Adipocyte (in vitro differentiated cells): Measurements from ENCODE around the gene LYL1.
A peak's percentile ranks its signal among the peaks of the same experiment; 100 is the strongest.

Source experiments
- DNase-seq: peaks from one replicate; pipeline ENCODE4 v3.0.0-alpha.2; 2015; ENCODE audit warnings: low read depth
- H3K27me3 ChIP-seq: replicated peaks from 2 replicates; pipeline ENCODE4 v1.7.0; 2013; ENCODE audit warnings: mild to moderate bottlenecking, low read length, moderate library complexity; ENCODE audit not compliant: control insufficient read depth, insufficient read depth
- H3K36me3 ChIP-seq: 2 replicates; pipeline ENCODE4 v1.7.0; 2013; ENCODE audit warnings: low read length, mild to moderate bottlenecking, moderate library complexity; ENCODE audit not compliant: control insufficient read depth, insufficient read depth, severe bottlenecking
- H3K4me1 ChIP-seq: 2 replicates; pipeline ENCODE4 v1.7.0; 2013; ENCODE audit warnings: mild to moderate bottlenecking, low read length, moderate library complexity; ENCODE audit not compliant: control insufficient read depth, insufficient read depth
- H3K4me3 ChIP-seq: 2 replicates; pipeline ENCODE4 v1.7.0; 2013; ENCODE audit warnings: mild to moderate bottlenecking, low read length, moderate library complexity
- H3K9ac ChIP-seq: 2 replicates; pipeline ENCODE4 v1.7.0; 2013; ENCODE audit warnings: mild to moderate bottlenecking, low read length, moderate library complexity
- H3K9me3 ChIP-seq: 2 replicates; pipeline ENCODE4 v1.7.0; 2013; ENCODE audit warnings: mild to moderate bottlenecking, low read length, moderate library complexity; ENCODE audit not compliant: control insufficient read depth

The LYL1 gene

GRCh38 chr19:13094771-13095392, 7.8 kb downstream of the LYL1 start:
- no peak overlapping the region for H3K9ac ChIP-seq
- H3K4me3 ChIP-seq, result no peak overlapping the region
- no peaks in the 10 kb centered on the region for H3K9me3 ChIP-seq
- no peaks in the 10 kb centered on the region for H3K27me3 ChIP-seq
- H3K4me1 ChIP-seq, result peaks cover 31% of the 10 kb centered on the region
- peaks cover 26% of the 10 kb centered on the region for H3K36me3 ChIP-seq
- no peak for DNase-seq

DNA sequence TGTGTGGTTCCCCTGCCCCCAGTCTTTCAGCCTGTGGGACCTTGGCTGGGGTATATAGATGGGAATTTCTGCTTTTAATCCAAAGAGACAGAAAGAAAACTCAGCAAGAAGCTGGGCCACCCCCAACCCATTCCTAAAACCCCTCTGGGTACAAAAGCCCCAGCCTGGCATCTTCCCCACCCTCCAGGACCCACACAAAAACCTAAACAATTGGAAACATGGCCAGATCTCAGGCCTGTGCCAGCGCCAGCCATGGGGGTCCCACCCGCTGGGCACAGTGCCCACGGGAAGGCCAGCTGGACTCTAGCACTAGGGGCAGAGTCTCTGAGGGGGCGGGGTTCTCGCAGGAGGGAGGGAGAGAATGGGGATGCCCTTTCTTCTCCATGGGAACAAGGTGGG, 8.6 kb downstream of the LYL1 start:
- Histone ChIP-seq H3K27me3 (no peaks in the 10 kb centered on the region), H3K9ac (no peak overlapping the region), H3K4me3 (no peak overlapping the region), H3K36me3 (peaks cover 28% of the 10 kb centered on the region), H3K9me3 (no peaks in the 10 kb centered on the region), H3K4me1 (peaks cover 34% of the 10 kb centered on the region)
- no peak for DNase-seq

- H3K36me3 ChIP-seq, result peaks cover 30% of the 10 kb centered on the region
- H3K27me3 ChIP-seq, result no peaks in the 10 kb centered on the region
- peaks cover 34% of the 10 kb centered on the region for H3K4me1 ChIP-seq
Observed at GRCh38 chr19:13093407-13094105, 9.1 kb downstream of the LYL1 start.

DNA sequence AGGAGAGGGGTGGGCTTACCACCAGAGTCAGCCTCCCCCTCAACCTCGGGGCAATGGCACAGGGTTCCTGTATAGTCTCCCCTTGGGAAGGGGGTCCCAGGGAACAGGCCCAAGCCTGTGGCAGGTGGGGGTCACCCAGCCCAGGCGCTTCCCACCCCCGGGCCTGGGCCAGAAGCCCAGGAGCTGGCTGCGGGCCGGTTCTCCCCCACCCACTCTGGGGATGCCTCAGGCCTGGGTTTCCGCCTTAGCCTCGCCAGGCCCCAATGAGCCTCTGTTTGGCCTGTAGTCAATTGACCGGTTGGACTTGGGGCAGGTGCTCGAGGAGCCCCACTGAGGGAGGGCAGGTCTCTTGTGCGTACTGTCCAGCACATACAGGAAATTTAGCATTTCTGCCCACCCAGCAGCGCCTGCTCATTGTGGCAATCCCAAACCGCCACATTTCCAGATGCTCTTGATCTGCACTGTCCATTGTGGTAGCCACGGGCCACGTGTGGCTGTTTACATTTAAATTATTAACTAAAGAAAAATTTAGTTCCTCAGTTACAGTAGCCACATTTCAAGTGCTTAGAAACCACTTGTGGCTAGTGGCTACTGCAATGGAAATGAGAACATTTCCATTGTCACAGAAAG, 9.9 kb downstream of the LYL1 start:
- H3K36me3 ChIP-seq, result peaks cover 32% of the 10 kb centered on the region
- no peak for DNase-seq
- H3K9me3 ChIP-seq, result no peaks in the 10 kb centered on the region
- peak overlapping the region; percentile 78 for H3K9ac ChIP-seq
- H3K27me3 ChIP-seq, result no peaks in the 10 kb centered on the region
- no peak overlapping the region for H3K4me3 ChIP-seq
- peaks cover 34% of the 10 kb centered on the region for H3K4me1 ChIP-seq

More at GRCh38 chr19:13093407-13094105, 9.1 kb downstream of the LYL1 start:
- DNase-seq, result peak; percentile 92
- Histone ChIP-seq H3K4me3 (no peak overlapping the region), H3K9me3 (no peaks in the 10 kb centered on the region), H3K9ac (peak overlapping the region; percentile 44)

- no peaks in the 10 kb centered on the region for H3K27me3 ChIP-seq
- DNase-seq, result no peak
- peaks cover 34% of the 10 kb centered on the region for H3K4me1 ChIP-seq
- peaks cover 37% of the 10 kb centered on the region for H3K36me3 ChIP-seq
- H3K9me3 ChIP-seq, result no peaks in the 10 kb centered on the region
- peak overlapping the region; percentile 78 for H3K9ac ChIP-seq
- no peak overlapping the region for H3K4me3 ChIP-seq
Observed at GRCh38 chr19:13092158-13092543, 10.5 kb downstream of the LYL1 start.

DNA sequence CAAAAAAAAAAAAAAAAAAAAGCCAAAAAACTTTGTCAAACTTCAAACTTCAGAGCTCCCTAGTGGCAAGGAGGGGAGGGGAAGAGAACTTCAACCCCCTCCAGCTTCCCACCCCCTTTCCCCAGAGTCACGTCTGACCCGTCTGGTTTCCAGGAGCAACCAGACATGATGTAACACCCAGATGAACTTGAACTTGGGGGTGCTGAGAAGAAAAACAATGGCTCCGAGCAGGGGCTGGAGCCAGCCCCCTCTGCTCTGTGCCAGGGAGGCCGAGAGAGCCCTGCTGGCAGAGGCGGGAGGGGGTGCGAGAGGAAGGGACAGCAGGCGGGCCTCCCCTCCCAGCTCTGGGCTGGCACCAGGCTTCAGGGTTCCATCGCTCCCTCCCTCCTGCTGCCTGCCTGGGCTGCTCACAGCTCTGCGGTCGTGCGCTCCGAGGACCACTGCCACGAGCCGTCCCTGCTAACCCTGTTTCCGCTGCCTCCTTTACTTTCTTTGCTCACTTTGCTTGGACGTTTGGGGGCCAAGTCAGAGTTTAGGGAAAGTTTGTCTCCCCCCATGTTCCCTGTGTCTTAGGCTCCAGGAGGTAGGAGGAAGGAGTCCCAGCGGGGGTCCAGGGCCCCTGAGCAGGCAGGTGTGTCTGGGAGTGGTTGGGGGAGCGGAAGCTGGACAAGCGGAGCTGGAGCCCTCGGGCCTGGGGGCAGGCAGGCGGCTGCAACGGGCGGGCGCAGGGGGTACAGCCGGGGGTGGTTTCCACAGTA, 11.1 kb downstream of the LYL1 start:
- Histone ChIP-seq H3K36me3 (peaks cover 43% of the 10 kb centered on the region), H3K4me1 (peaks cover 34% of the 10 kb centered on the region), H3K27me3 (no peaks in the 10 kb centered on the region), H3K9ac (peak overlapping the region; percentile 78), H3K4me3 (peak overlapping the region; percentile 1), H3K9me3 (no peaks in the 10 kb centered on the region)
- peak; percentile 79 for DNase-seq

DNA sequence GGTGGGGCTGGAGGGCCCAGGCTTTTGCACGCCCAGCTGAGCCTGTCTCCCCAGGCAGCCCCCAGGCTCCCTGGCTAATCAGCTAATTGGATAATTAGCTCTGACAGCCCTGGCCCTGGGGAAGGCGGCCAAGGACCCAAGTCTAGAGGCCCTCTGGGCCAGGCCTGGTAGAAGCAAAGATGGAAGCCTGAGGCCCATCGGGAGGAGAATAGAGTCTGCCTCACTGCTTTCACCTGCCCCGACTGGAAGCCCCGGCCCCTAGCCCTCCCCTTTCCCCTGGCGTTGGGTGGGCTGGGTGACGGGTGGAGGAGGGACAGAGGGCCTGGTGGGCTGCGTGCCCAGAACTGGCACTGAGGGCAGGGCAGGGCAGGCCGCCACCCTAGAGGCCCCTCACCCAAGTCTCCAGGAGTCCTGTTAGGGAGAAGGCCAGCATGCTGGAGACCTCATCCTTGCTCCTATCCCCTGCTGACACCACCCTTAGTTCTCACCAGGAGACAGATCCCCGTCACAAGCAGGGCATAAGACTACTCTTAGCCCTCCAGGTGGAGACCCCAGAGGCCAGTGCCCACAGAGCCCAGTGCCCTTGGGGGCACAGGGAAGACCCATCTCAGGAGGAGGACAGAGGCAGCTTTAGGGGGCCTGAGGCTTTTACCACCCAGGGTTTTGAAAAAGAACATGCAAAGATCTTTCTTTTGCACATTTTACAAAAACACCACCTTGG, 12.0 kb downstream of the LYL1 start:
- Histone ChIP-seq H3K9ac (peak overlapping the region; percentile 78), H3K36me3 (peaks cover 50% of the 10 kb centered on the region), H3K4me3 (no peak overlapping the region), H3K4me1 (peaks cover 34% of the 10 kb centered on the region), H3K9me3 (no peaks in the 10 kb centered on the region), H3K27me3 (no peaks in the 10 kb centered on the region)
- no peak for DNase-seq

DNA sequence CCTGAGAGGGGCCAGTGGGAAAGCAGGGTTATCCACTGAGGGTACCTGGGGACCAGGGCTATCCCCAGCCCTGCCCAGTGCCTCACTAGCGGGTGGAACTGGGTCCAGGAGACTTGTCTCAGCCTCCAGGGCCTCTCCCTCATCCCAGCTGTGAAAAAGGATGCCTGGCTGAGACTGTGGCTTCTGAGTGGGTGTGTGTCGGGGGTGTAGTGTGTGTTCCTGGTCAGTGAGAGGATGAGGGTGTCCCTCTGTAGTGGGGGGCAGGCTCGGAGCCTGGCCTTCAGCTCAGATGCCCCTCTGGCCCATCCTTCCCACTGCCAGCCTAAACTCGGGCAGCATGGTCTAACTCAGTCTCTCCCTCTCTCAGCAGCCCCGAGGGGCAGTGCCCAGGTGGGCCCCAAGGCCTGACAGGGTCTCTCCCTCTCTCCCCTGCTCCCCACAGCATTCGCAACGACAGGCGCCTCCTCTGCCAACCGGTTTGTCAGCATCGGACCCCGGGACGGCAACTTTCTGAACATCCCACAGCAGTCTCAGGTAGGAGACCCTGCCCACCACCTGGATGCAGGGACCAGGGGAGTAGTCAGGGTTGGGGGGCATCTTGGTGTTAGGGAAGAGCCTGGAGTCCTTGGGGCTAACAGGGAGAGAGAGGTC, 12.7 kb downstream of the LYL1 start:
- Histone ChIP-seq H3K4me3 (no peak overlapping the region), H3K9me3 (no peaks in the 10 kb centered on the region), H3K27me3 (no peaks in the 10 kb centered on the region), H3K36me3 (peaks cover 53% of the 10 kb centered on the region), H3K9ac (peak overlapping the region; percentile 78), H3K4me1 (peaks cover 34% of the 10 kb centered on the region)
- DNase-seq, result no peak

- no peak for DNase-seq
- Histone ChIP-seq H3K27me3 (no peaks in the 10 kb centered on the region), H3K9me3 (no peaks in the 10 kb centered on the region), H3K4me3 (no peak overlapping the region), H3K36me3 (peaks cover 50% of the 10 kb centered on the region), H3K9ac (peak overlapping the region; percentile 78), H3K4me1 (peaks cover 34% of the 10 kb centered on the region)
Observed at GRCh38 chr19:13089139-13089856, 13.4 kb downstream of the LYL1 start.
